GM18505 (cell line): Measurements from ENCODE around the gene C20orf144.

Experiments
- ATAC-seq: cut with Tn5 transposase; IDR thresholded peaks from one replicate; pipeline ENCODE4 v1.9.1; 2021; ENCODE audit not compliant: unreplicated experiment
- POLR2A ChIP-seq: IDR thresholded peaks from 4 replicates; pipeline ENCODE4 v1.6.1; 2011; ENCODE audit warnings: borderline replicate concordance; ENCODE audit not compliant: insufficient read depth, insufficient read length; ENCODE audit errors: extremely low read depth

Gene C20orf144

DNA sequence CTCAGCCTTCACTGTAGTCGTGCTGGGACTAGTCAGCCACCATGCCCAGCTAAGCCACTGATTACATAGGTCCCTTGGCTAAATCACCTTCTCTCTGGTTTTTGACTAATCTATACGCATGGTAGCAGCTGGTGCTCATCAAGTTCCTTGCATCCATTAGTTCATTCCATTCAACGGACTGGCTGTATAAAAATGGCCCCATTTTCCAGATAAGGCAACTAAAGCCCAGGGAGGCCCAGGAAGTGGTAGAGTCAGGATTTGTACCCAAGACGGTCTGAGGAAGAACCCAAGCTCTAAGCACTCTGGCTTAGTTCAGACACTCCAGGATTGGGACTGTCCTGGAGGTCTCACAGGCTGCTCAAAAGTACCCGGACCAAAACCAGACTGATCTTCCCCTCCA is 19.2 kb downstream of the C20orf144 start:
- TF ChIP-seq POLR2A: no peak
- ATAC-seq: no peak

DNA sequence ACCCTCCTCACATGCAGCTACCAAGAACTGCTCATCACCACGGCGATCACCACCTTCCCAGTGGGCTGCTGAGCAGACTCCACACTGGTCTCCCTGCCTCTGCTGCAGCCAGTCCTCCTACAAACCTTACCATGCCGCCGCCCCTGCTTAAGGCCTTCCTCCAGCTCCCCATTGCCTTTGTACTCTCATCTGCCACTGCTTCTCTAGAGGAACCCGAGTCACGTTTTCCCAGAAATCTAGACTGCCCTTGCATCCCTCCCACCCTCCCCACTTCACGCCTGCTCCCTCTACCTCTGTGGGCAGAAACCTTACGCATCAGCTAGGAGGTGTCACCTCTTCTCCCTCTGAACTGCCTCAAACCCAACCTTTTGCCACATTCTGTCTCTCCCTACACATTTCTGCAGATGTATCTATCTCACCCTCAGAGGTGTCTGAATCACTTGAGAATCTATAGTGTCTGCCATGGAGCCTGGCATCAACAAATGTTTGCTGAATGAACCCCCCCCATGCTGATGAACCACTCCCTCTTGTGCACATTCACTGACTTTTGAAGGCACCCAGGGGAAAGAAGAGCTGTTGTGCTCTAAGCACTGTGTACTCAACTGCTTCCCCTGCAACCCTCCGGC is 19.7 kb downstream of the C20orf144 start:
- no peak for ATAC-seq
- TF ChIP-seq POLR2A: no peak

DNA sequence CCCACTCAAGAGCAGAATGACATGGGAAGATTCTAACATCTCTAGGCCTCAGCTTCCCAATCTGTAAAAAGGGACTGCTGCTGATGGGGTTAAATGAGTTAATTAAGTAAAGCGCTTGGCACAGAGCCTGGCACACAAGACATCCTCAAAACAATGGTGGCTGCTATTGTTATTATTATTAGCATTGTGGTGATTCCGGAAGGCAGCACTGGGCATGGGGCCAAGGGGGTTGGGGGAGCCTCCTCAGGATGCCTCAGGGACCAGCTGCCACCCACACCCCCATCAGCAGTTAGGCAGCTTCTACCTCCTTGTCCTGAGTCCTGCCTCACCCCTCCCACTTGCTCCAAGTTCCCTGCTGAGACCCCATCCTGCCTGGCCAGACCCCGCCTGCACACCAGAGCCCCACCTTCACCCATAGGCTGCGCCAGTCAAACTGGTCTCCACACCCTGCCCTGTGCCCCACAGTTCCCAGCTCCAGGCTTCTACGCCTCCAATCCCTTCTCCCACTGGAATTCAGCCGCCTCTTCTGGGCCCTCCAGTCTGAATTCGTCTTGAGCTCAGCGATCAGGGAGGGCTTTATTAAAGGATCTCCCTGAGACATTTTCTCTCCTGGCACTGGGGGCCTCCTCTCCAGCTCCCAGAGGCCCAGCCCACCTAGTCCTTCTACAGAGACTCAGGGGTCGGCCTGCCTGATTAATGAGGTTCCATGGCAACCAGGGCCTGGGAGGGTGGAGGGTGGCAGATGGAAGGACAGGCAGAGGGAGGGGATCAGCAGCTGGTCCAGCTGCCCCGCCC is 22.6 kb downstream of the C20orf144 start:
- ATAC-seq: no peak
- TF ChIP-seq POLR2A: no peak

DNA sequence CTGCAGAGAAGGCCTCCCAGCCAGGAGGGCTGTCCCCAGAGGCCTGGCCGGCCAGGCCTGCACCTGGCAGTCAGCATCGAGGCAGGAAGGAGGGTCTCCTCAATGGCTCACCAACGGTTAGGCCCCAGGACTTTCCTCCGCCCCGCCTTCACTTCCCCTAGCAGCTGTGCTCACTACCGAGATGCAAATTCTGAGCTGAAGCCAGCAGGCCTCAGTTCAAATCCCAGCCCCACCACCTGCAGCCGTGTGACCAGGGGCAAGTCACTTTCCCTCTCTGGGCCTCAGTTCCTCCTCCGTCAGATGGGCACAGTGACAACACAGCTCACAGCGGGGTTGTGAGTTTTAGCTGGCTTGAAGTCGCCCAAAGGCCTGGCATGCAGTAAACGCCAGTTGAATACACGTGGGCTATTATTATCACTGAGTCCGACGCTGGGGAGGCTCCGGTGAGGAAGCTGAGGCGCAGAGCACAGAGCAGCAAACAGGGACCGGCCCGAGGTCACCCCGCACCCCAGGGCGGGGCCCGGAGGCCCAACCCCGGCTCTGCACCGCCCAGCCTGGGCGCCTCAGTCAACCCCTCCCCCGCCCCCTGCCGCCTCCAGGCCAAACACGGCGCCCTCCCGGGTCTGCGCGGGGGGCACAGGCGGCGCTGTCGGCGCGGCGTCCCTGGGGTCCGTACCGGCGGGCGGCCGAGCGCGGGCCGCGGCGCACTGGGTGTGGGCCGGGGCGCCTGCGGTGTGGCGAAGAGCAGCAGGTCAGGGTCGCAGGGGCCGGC is 23.4 kb downstream of the C20orf144 start:
- peak; percentile 58 for TF ChIP-seq POLR2A
- ATAC-seq: peak; percentile 31

DNA sequence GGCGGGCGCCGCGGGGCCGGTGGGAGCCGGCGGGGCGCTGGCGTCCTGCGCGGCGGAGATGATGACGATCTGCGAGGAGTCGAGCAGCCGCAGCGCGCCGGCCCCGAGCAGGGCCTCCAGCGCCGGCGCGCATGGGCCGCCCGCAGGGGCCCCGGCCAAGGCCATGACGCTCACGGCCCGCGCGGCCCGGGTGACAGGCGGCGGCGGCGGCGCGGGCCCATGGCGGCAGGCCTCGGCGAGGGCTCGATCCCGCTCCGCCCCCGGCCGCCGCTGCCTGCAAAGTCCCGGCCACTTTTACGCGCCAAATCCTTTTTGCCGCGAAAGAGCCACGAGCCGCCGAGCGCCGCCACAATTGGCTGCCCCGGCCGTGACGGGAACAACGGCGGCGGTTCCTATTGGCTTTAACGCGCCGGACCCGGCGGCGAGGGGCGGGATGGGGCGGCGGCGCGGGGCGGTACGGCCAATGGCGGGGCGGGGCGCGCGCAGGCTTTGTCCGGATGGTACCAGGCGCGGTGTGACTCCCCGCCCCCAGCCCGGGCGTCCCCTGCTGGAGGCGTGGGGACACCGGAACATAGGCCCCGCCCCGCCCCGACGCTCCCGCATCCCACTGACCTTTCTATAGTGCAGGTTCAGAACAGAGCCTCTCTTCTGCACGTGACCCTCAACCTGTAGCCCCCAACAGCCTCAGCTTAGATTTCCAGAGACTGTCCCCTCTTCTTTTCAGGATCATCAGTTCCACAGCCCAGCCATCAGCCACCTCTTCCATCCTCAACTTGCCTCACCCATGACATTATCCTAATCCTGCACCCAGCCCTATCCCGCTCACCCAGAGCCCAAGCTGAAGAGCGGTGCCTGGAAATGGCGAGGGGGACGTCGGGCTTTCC is 24.2 kb downstream of the C20orf144 start, which contains the start of gene E2F1:
Gene E2F1, minus strand, starts transcription at position 286 of the 884 bp plus-strand sequence. Its CDS starts 121 bp downstream, at position 165.
- peak; percentile 76 for ATAC-seq
- peak; percentile 43 for TF ChIP-seq POLR2A

DNA sequence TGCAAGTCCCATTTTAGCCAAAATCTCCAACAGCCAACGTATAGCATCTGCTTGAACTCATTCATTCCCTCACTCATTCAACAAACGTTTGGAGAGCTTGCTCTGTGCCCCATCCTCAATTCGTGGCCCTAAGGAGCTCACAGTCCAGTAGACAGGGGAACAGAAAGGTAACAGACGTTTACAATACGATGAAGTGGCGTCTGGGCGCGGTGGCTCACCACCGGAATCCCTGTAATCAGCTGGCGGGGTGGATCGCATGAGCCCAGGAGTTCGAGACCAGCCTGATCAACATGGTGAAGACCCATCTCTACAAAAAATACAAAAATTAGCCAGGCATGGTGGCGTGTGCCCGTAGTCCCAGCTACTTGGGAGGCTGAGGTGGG is 24.8 kb downstream of the C20orf144 start:
- no peak for TF ChIP-seq POLR2A
- ATAC-seq: no peak

DNA sequence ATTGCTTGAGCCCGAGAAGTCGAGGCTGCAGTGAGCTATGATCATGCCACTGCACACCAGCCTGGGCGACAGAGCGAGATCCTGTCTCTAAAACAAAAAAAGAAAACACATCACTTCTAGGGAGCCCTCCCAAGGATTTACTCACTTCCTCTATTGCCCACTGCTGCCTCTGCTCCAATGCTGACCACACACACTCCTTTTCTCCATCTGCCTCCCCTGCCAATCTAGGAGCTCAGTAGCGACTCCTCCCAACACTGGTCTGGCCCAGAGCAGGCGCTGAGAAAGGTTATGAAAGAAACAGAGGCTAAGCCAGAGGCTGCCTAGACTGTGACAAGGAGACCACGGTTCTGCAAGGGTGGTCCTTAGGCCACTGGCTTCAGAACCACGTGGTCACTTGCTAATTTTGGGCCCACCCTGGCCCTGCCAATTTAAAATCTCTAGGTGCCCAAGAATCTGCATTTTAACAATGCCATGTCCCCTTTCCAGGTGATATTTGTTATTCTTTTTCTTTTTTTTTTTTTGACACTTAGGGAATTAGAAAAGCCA is 25.3 kb downstream of the C20orf144 start:
- TF ChIP-seq POLR2A: no peak
- ATAC-seq: no peak

DNA sequence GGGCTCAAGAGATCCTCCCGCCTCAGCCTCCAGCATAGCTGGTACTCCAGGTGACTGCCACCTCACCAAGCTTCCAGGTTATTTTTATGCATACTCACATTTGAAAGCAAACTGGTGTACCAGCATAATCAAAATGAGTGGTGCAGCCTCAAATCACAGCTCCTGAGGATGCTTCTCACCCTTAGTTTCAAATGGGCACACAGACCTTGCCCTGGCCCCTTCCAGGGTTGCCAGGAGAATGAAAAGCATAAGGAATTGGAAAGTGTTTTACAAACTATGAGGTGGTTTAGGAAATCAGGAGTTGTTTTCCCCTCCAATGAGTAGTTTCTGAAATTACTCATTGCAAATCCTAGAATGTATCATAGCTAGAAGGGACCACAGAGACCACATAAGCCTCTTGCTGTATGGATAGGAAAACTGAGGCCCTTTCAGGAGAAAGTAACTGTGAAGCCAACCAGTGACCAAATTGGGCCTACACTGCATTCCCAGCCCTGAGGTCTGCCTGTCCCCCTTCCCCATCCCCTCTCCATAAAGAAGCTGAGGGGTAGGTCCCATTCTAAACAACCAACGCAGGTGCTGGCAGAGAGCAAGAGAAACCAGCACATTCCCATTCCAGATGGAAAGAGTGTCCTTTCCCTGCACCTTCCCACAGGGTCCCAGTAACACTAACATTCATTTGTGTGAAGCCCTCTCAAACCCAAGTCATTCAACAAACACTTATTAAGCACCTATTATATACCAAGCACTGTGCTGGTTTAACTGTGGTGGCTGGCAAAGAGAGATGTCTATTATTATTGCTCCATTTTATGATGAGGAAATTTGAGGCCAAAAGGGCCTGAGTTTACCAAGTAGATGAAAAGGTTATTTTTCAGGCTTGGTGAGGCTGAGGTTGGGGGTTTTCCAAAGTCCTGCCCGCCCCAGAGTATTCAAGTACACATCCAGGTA is 26.1 kb downstream of the C20orf144 start:
- TF ChIP-seq POLR2A: no peak
- ATAC-seq: no peak

DNA sequence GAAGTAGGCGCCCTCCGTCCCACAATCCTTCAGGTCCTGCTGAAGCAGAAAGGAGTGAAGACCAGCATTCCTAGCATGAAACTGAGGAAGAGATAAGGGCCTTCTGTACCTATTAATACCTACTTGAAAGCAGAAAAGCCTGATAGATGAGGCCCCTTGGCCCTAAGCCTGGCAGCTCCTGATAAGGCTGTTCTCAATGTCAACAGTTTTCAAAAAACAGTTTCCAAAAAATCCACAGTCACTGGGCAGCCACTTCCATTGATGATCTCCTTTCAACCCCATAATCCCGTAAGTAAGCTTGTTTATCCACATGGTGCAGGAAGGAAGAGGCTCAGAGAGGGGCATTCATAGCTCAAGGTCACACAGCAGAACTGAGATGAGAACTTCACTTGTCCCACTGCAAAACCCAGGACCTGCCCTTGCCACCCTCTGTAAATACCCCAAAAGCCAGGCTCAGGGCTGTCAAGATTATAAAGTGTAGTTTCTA is 26.9 kb downstream of the C20orf144 start:
- no peak for ATAC-seq
- TF ChIP-seq POLR2A: no peak

DNA sequence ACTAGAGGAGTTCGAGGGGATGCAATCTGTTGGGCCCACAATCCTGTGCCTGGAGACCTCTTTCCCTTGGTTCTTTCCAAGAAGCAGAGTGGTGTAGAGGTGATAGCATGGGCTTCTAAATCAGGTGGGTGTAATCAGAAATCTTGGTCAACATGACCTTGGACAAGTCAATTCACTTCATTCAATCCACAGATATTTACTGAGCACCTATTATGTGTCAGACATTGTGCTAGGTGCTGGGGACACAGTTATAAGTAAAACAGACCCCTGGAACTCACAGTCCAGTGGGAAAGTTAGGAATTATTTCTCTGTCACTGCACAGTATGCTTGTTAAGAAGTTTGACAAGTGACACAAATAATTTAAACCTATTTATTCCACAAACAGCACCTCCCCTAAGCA is 27.4 kb downstream of the C20orf144 start:
- ATAC-seq: no peak
- TF ChIP-seq POLR2A: no peak

DNA sequence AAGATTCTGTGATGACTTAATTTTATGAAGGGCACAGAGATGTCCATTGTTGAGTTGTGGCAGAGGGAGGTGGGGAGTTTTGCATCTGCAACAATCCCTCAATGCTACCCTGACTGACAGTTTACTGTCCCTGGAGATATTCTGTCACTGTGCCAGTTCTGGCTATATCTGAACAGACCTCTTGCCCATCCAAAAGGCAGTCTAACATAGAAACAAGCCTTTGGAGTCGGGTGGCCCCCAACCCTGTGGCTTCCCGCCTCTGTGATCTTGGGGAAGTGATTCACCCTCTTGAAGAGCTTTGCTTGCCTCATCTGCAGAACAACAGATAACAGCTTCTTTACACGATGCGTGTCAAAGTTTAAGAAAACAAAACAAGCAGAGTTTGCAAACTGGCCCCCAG is 27.8 kb downstream of the C20orf144 start:
- TF ChIP-seq POLR2A: no peak
- ATAC-seq: no peak
